HG03457 (cell line): ENCODE measurements around the gene FTSJ3.
"Not testable (repeated sequence)": the region's sequence is repeated elsewhere in the genome, so short reads cannot be mapped to it uniquely, and the experiment has no call there.

Source experiments
- ATAC-seq: cut with Tn5 transposase; IDR thresholded peaks from one replicate; pipeline ENCODE4 v1.9.1; 2021; ENCODE audit warnings: moderate number of reproducible peaks; ENCODE audit not compliant: unreplicated experiment

The FTSJ3 gene

DNA sequence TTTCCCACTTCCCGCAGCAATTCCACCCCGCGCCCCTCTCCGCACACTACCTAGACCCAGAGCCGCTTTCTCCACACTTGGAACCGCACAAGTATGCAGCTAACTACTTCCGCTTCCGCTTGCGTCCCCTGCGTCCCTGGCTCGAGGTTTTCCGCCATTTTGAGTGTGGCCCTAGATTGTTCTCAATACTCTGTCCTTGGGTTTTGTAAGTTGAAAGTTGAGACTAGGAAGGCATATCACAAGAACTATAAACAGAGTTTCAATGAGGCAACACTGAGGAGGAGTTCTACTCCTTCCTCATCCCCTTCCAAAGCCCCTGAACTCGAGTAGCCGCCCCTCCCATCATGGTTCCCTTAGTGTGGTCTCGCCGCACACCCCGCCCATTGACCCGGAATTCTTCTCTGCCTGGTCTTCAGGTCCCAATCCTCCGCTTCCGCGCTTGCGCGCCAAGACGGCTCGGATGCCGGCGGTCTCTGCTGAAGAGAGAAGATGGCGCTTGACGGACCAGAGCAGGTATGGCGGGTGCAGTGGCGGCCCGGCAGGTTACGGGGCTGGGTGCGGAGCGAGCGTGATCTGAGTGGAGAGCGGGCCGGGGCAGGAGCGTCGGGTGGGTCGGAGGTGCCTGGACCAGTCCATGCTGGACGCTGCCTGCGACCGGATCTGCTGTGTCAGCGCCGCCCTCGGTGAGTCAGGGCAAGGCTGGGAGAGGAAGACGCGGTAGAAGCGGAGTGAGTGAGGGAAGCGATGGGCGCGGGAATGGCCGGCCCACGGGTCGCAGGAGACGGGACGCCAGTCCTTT, at the start of gene FTSJ3, which contains the start of gene PSMC5:
Gene FTSJ3, minus strand, starts transcription at position 662 of the 799 bp plus-strand sequence. CDS start 761 bp downstream, outside the sequence.
Gene PSMC5, plus strand, starts transcription at position 430 of the 799 bp plus-strand sequence. Its CDS starts 60 bp downstream, at position 490.
- ATAC-seq = peak; percentile 69

- ATAC-seq = not testable (repeated sequence)
Observed at GRCh38 chr17:63874693-63875092, 47.2 kb upstream of the FTSJ3 start.

- ATAC-seq = not testable (repeated sequence)
Observed at GRCh38 chr17:63874061-63874626, 46.7 kb upstream of the FTSJ3 start.

DNA sequence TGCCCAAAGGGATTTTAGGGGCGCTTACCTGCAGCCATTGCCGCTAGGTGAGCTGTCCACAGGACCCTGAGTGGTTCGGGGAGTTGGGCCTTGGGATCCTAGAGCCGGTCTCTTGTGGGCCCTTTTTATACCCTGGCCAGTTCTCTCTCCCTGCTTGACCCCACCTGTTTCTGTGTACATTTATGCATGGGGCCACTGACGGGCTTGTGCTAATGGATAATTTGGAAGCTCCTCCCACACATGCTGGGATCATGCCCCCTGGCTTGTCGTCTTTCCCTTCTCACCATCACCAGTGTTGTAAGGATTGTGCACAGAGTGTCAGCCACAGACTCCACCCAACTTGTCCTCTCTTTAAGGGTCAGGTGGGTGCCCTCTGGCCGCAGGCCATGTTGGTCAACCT, 46.1 kb upstream of the FTSJ3 start, which contains the start of gene CSH2:
Gene CSH2, minus strand, starts transcription at position 101 of the 400 bp plus-strand sequence. Its CDS starts 63 bp downstream, at position 38.
- not testable (repeated sequence) for ATAC-seq

GRCh38 chr17:63871646-63872365, 44.3 kb upstream of the FTSJ3 start:
- not testable (repeated sequence) for ATAC-seq

- not testable (repeated sequence) for ATAC-seq
Observed at GRCh38 chr17:63870292-63870665, 42.8 kb upstream of the FTSJ3 start.

DNA sequence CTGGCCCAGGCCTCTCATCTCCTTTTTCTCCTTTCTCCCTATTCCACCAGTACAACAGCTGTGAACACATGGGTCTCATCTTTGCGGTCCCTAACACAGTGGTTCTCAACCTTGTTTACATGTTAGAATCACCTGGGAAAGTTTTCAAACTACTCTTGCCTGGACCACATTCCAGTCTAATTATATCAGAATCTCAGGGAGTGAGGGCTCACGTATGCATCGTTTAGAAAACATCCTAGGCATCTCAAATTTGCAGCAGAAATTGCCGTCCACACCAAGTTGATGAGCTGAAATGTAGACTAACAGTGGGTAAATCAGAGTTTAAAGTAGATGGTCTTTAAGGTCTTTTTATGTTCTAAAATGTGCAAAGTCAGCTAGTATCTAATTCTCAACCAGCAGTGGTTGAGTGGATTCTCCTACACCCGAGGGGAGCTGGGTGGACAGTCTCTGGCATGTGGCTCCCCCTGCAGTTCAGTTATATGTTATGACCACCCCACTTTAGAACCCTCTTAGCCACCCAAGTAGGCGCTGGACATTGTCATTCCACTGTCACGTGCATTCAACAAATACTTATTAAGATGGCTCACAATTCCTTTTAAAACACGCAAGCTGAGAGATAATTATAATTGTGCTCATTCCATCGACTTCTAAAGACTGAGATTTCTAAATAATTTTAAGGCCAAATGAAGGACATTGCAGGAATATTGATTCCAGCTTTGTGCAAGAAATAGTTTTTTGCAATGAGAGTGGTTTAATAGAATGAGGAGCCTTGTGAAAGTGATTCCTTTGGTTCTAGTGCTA, 42.2 kb upstream of the FTSJ3 start:
- not testable (repeated sequence) for ATAC-seq

DNA sequence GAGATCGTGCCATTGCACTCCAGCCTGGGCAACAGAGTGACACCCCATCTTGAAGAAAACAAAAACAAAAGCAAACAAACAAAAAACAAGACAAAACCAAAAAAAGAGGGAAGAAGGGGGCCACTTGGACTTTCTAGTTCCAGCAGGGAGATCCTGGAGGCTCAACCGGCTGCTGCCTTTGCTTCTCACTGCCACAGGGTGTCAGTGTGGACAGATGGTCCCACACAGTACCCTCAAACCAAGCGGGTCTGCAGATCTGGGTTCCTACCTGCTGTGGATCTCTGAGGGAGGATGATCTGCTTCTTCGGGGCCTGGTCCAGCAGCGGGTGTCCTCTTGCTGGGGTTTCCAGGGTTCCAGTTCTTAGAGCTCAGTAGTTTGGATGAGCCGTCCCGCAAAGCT, 39.2 kb upstream of the FTSJ3 start:
- not testable (repeated sequence) for ATAC-seq

DNA sequence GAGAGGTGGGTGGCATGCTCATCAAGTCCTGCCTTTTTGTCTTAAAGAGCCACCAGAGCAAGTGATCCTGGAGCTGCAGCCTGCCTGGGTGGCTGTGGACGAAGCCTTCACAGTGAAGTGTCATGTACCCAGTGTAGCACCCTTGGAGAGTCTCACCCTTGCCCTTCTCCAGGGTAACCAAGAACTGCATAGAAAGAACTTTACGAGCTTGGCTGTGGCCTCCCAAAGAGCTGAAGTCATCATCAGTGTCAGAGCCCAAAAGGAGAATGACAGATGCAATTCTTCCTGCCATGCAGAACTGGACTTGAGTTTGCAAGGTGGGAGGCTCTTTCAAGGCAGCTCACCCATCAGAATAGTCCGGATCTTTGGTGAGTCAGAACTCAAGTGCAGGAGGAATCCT, 31.8 kb upstream of the FTSJ3 start:
- ATAC-seq = no peak

DNA sequence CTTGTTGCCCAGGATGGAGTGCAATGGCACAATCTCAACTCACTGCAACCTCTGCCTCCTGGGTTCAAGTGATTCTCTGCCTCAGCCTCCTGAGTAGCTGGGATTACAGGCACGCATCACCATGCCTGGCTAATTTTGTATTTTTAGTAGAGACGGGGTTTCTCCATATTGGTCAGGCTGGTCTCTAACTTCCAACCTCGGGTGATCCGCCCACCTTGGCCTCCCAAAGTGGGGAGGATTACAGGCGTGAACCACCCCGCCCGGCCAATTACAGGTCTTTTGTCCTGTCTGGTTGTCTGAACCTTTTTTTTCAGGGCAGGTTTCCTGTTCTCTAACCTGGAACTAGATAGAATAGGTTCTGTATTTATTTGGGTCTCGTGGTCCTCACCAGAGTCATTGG, 29.0 kb upstream of the FTSJ3 start:
- not testable (repeated sequence) for ATAC-seq

DNA sequence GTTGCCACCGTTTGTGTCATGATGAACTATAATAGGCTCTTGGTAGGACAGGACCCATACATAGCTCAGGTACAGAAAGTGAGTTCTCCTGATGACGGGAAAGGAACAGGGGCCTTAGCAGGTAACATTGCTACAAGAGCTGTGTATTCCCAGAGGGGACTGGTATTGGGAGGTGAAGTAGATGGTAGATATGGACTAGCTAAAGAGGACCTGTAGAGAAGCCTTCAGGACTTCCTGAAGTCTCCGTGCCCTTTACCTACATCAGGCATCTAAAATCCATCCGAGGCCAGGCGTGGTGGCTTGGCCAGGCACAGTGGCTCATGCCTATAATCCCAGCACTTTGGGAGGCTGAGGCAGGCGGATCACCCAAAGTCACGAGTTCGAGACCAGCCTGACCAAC, 27.7 kb upstream of the FTSJ3 start:
- no peak for ATAC-seq

DNA sequence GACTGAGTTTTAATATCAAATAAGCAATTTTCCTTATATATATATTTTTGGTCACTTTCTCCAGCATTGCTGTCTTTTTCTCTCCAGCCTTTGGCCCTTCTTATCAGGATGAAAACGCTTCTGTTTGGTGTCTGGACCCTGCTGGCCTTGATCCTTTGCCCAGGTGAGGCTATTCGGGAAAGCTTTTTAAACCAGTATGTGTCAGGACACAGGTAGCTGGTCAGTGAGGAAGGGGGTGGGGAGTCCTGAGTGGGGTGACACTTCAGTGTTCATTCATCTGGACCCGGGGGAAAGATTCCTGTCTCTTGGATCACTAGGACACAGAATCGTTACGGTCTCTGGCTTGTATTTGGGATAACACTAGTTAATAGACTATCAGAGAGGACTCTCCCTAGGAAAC, 27.2 kb upstream of the FTSJ3 start:
- ATAC-seq = no peak

DNA sequence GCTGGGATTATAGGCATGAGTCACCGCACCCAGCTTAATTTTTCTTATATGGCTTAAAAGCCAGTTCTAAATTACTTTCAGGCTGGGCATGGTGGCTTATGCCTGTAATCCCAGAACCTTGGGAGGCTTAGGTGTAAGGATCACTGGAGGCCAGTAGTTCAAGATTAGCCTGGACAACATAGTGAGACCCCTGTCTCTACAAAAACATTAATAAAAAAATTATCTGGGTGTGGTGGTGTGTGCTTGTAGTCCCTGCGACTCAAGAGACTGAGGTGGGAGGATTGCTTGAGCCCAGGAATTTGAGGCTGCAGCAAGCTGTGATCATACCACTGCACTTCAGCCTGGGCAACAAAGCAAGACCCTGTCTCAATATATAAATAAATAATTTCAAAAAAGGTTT, 25.8 kb upstream of the FTSJ3 start:
- no peak for ATAC-seq

- no peak for ATAC-seq
Observed at GRCh38 chr17:63850401-63850800, 22.9 kb upstream of the FTSJ3 start.

DNA sequence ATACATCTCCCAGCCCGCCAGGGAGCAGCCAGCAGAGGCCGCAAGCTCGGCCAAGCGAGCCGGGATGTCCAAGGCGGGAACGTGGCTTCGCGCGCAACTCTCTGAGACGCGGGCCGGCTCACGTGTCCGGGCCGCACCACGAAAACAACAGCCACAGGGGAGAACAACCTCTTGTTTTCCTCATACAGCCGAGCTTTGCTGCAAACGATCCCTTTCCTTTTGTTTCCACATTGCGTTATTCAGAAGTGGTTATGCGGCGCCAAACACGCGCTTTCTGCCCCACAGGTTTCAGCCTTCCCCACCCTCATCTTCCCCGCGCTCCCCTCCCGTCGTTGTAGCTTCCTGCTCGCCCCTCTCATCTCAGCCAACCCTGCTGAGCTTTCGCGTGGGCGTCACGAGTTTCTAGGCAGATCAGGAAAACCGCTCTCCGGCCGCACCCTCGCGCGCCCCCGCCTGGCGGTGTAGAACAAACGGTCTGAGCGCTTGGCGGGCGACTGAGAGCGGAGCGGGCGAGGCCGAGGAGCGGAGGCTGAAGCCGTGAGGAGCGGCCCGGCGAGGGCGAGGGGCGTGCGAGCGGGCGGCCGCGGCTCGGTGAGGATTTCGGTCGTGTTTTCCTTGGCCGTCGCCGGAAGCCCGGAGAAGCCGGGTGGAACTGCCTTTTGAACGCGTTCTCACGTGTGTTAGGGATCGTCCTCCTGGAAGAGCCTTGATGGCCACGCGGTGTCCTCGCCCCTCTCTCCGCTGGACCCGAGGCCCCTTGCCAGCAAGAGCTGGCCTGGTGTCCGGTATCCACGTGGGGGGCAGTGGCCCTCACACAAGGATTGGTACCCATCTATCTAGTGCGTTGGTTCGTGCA, 21.6 kb upstream of the FTSJ3 start:
- no peak for ATAC-seq

- ATAC-seq = no peak
Observed at GRCh38 chr17:63847525-63848249, 20.2 kb upstream of the FTSJ3 start.

GRCh38 chr17:63845509-63845908, 18.0 kb upstream of the FTSJ3 start:
- ATAC-seq = no peak

GRCh38 chr17:63843910-63844677, 16.6 kb upstream of the FTSJ3 start:
- no peak for ATAC-seq
